HepG2 (cell line): ENCODE results near the gene EHD4.

Experiments used
- AKAP8 ChIP-seq: sonication (generic); formaldehyde crosslinking; IDR thresholded peaks from 2 replicates; pipeline ENCODE4 v1.5.1; 2020; ENCODE audit warnings: mild to moderate bottlenecking, missing genetic modification reagents
- CBFB ChIP-seq: sonication (generic); formaldehyde crosslinking; IDR thresholded peaks from 2 replicates; pipeline ENCODE4 v1.4.0; 2020; ENCODE audit warnings: missing genetic modification reagents
- FOXJ3 ChIP-seq: sonication (generic); formaldehyde crosslinking; IDR thresholded peaks from 2 replicates; pipeline ENCODE4 v1.4.0; 2020; ENCODE audit warnings: missing genetic modification reagents, mild to moderate bottlenecking, borderline replicate concordance
- GABPB1 ChIP-seq: IDR thresholded peaks from 2 replicates; pipeline ENCODE4 v1.6.1; 2016; ENCODE audit warnings: mild to moderate bottlenecking, missing genetic modification reagents, moderate library complexity, missing compliant biosample characterization
- KLF6 ChIP-seq: IDR thresholded peaks from 2 replicates; pipeline ENCODE4 v1.8.0; 2016; ENCODE audit warnings: missing biosample characterization, missing genetic modification reagents
- POLR2AphosphoS5 ChIP-seq: IDR thresholded peaks from 2 replicates; pipeline ENCODE4 v1.6.1; 2012; ENCODE audit warnings: low read depth, low read length
- SMAD1 ChIP-seq: sonication (generic); formaldehyde crosslinking; IDR thresholded peaks from 2 replicates; pipeline ENCODE4 v1.4.0; 2020; ENCODE audit warnings: missing genetic modification reagents, low read depth, mild to moderate bottlenecking, borderline replicate concordance
- TCF12 ChIP-seq, 2 experiments: fragments of 450-650 bp in 1 of 2; sonication (generic) in 1 of 2; formaldehyde crosslinking in 1 of 2; IDR thresholded peaks; 2 replicates each; pipeline versions ENCODE4 v1.6.1 to v1.8.0; 2017 to 2022; ENCODE audit warnings: antibody characterized with exemption in 1 of 2, mild to moderate bottlenecking in 1 of 2, missing genetic modification reagents in 1 of 2, moderate library complexity in 1 of 2
- YY1 ChIP-seq: IDR thresholded peaks from 2 replicates; pipeline ENCODE4 v1.6.1; 2011; ENCODE audit warnings: low read length, low read depth, moderate library complexity, mild to moderate bottlenecking; ENCODE audit not compliant: insufficient read depth, insufficient replicate concordance
- ZNF274 ChIP-seq: sonication (generic); formaldehyde crosslinking; IDR thresholded peaks from 2 replicates; pipeline ENCODE4 v1.5.1; 2020; ENCODE audit warnings: mild to moderate bottlenecking, missing genetic modification reagents
- ZSCAN30 ChIP-seq: sonication (generic); formaldehyde crosslinking; IDR thresholded peaks from 2 replicates; pipeline ENCODE4 v1.5.0; 2020; ENCODE audit warnings: mild to moderate bottlenecking, missing genetic modification reagents
- TF ChIP-seq, protein P1 (sequence below): sonication (generic); formaldehyde crosslinking; IDR thresholded peaks from 2 replicates; pipeline ENCODE4 v1.8.0; 2022; ENCODE audit warnings: mild to moderate bottlenecking, missing genetic modification reagents
- TF ChIP-seq, protein P2 (sequence below): sonication (generic); formaldehyde crosslinking; conservative IDR thresholded peaks from 2 replicates; pipeline ENCODE4 v1.8.1; 2023; ENCODE audit warnings: missing genetic modification reagents
- TF ChIP-seq, protein P3 (sequence below): sonication (generic); formaldehyde crosslinking; IDR thresholded peaks from 2 replicates; pipeline ENCODE4 v1.5.0; 2020; ENCODE audit warnings: mild to moderate bottlenecking, missing genetic modification reagents, moderate library complexity

DNA sequence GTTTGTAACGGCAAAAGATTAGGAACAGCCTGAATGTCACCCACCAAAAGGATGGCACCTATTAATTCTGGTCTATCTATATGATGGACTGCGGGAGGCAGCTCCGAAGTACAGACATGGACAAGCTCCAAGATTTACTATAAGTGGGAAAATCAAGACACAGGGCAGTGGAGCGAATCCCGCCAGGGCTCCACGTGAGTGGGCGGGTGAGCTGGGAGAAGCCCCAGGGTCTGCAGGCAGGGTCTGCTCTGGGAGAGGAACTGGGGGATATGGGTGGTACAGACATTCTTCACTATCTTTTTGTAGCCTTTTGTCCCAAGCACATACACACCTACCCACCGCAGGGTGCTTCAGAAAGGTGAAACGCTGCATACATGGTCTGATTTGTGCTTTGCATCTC, 40.3 kb downstream of the EHD4 start:
- TF ChIP-seq FOXJ3 (CRISPR knock-in tag), result no peak
- no peak for TF ChIP-seq TCF12 (IDR thresholded peaks at IDR 0.05)
- TF ChIP-seq TCF12 (CRISPR knock-in tag; IDR thresholded peaks at IDR 0.05), result no peak
- TF ChIP-seq POLR2AphosphoS5, result no peak
- no peak for TF ChIP-seq ZNF274 (CRISPR knock-in tag)
- TF ChIP-seq ZSCAN30 (CRISPR knock-in tag), result no peak
- TF ChIP-seq, protein P1, sequence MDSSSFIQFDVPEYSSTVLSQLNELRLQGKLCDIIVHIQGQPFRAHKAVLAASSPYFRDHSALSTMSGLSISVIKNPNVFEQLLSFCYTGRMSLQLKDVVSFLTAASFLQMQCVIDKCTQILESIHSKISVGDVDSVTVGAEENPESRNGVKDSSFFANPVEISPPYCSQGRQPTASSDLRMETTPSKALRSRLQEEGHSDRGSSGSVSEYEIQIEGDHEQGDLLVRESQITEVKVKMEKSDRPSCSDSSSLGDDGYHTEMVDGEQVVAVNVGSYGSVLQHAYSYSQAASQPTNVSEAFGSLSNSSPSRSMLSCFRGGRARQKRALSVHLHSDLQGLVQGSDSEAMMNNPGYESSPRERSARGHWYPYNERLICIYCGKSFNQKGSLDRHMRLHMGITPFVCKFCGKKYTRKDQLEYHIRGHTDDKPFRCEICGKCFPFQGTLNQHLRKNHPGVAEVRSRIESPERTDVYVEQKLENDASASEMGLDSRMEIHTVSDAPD, result no peak
- TF ChIP-seq GABPB1 (CRISPR knock-in tag), result no peak
- no peak for TF ChIP-seq CBFB (CRISPR knock-in tag)
- TF ChIP-seq, protein P2, sequence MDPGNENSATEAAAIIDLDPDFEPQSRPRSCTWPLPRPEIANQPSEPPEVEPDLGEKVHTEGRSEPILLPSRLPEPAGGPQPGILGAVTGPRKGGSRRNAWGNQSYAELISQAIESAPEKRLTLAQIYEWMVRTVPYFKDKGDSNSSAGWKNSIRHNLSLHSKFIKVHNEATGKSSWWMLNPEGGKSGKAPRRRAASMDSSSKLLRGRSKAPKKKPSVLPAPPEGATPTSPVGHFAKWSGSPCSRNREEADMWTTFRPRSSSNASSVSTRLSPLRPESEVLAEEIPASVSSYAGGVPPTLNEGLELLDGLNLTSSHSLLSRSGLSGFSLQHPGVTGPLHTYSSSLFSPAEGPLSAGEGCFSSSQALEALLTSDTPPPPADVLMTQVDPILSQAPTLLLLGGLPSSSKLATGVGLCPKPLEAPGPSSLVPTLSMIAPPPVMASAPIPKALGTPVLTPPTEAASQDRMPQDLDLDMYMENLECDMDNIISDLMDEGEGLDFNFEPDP (CRISPR knock-in tag), result no peak
- TF ChIP-seq, protein P3, sequence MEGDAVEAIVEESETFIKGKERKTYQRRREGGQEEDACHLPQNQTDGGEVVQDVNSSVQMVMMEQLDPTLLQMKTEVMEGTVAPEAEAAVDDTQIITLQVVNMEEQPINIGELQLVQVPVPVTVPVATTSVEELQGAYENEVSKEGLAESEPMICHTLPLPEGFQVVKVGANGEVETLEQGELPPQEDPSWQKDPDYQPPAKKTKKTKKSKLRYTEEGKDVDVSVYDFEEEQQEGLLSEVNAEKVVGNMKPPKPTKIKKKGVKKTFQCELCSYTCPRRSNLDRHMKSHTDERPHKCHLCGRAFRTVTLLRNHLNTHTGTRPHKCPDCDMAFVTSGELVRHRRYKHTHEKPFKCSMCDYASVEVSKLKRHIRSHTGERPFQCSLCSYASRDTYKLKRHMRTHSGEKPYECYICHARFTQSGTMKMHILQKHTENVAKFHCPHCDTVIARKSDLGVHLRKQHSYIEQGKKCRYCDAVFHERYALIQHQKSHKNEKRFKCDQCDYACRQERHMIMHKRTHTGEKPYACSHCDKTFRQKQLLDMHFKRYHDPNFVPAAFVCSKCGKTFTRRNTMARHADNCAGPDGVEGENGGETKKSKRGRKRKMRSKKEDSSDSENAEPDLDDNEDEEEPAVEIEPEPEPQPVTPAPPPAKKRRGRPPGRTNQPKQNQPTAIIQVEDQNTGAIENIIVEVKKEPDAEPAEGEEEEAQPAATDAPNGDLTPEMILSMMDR (CRISPR knock-in tag), result no peak
- TF ChIP-seq SMAD1 (CRISPR knock-in tag), result no peak
- TF ChIP-seq KLF6 (CRISPR knock-in tag), result no peak
- TF ChIP-seq AKAP8 (CRISPR knock-in tag), result no peak
- TF ChIP-seq YY1, result no peak
